Mesothelial cell of epicardium (in vitro differentiated cells): Measurements from ENCODE around the gene KHDRBS1. TPM values are rescaled to one million over a fixed set of nuclear protein-coding genes. Genes with fewer than 3 reads are reported as not detected.

Experiments used
- DNase-seq, 2 experiments: peaks; one replicate each; pipeline ENCODE4 v3.0.0; 2021; ENCODE audit warnings: low spot score in 2 of 2; ENCODE audit not compliant: unreplicated experiment in 2 of 2
- H3K27ac Mint-ChIP-seq: 2 replicates; pipeline ENCODE4 v1.8.0; 2021; ENCODE audit warnings: mixed read lengths
- H3K27me3 Mint-ChIP-seq: 2 replicates; pipeline ENCODE4 v1.8.0; 2021; ENCODE audit warnings: low read depth, mixed read lengths
- H3K36me3 Mint-ChIP-seq: 2 replicates; pipeline ENCODE4 v1.8.0; 2021; ENCODE audit warnings: mixed read lengths
- H3K4me1 Mint-ChIP-seq: 2 replicates; pipeline ENCODE4 v1.8.0; 2021; ENCODE audit warnings: mixed read lengths
- H3K4me3 Mint-ChIP-seq: 2 replicates; pipeline ENCODE4 v1.8.0; 2021; ENCODE audit warnings: mild to moderate bottlenecking, moderate library complexity, mixed read lengths
- H3K9me3 Mint-ChIP-seq: 2 replicates; pipeline ENCODE4 v1.8.0; 2021; ENCODE audit warnings: mixed read lengths
- CTCF ChIP-seq: fragments of 200-600 bp; sonication (generic); IDR thresholded peaks from one replicate; pipeline ENCODE4 v1.5.0; 2021; ENCODE audit warnings: antibody characterized with exemption; ENCODE audit not compliant: unreplicated experiment
- total RNA-seq: library from RNA; stranded (reverse); gene quantifications from 3 replicates; pipeline ENCODE4 v1.2.1, GENCODE V29; 2021

The KHDRBS1 gene
- total RNA-seq, 1 donor from 2014 or later = 246 TPM

- no peak overlapping the region for H3K27ac Mint-ChIP-seq
- no peak overlapping the region for H3K4me3 Mint-ChIP-seq
- TF ChIP-seq CTCF = no peak
- no peaks in the 10 kb centered on the region for H3K4me1 Mint-ChIP-seq
- H3K27me3 Mint-ChIP-seq = no peaks in the 10 kb centered on the region
- DNase-seq = no peak
- peaks cover 54% of the 10 kb centered on the region for H3K36me3 Mint-ChIP-seq
- no peaks in the 10 kb centered on the region for H3K9me3 Mint-ChIP-seq
Measured at GRCh38 chr1:32044234-32044633, 30.6 kb downstream of the KHDRBS1 start.

- Mint-ChIP-seq H3K27ac (peak overlapping the region; percentile 47), H3K36me3 (peaks cover 53% of the 10 kb centered on the region), H3K4me3 (no peak overlapping the region), H3K27me3 (no peaks in the 10 kb centered on the region), H3K4me1 (no peaks in the 10 kb centered on the region), H3K9me3 (no peaks in the 10 kb centered on the region)
- DNase-seq = no peak
- TF ChIP-seq CTCF = no peak
Measured at GRCh38 chr1:32045772-32046171, 32.1 kb downstream of the KHDRBS1 start.

GRCh38 chr1:32047701-32048100 is 34.0 kb downstream of the KHDRBS1 start:
- H3K9me3 Mint-ChIP-seq = no peaks in the 10 kb centered on the region
- no peaks in the 10 kb centered on the region for H3K4me1 Mint-ChIP-seq
- TF ChIP-seq CTCF = no peak
- peaks cover 55% of the 10 kb centered on the region for H3K36me3 Mint-ChIP-seq
- peak overlapping the region; percentile 61 for H3K27ac Mint-ChIP-seq
- no peak for DNase-seq
- no peaks in the 10 kb centered on the region for H3K27me3 Mint-ChIP-seq
- H3K4me3 Mint-ChIP-seq = no peak overlapping the region

GRCh38 chr1:32048440-32048839 is 34.8 kb downstream of the KHDRBS1 start:
- no peak for TF ChIP-seq CTCF
- no peak overlapping the region for H3K4me3 Mint-ChIP-seq
- no peaks in the 10 kb centered on the region for H3K27me3 Mint-ChIP-seq
- peaks cover 53% of the 10 kb centered on the region for H3K36me3 Mint-ChIP-seq
- H3K4me1 Mint-ChIP-seq = no peaks in the 10 kb centered on the region
- peak overlapping the region; percentile 61 for H3K27ac Mint-ChIP-seq
- no peak for DNase-seq
- no peaks in the 10 kb centered on the region for H3K9me3 Mint-ChIP-seq

GRCh38 chr1:32051706-32052105 is 38.0 kb downstream of the KHDRBS1 start:
- no peaks in the 10 kb centered on the region for H3K27me3 Mint-ChIP-seq
- peaks cover 49% of the 10 kb centered on the region for H3K36me3 Mint-ChIP-seq
- no peak for TF ChIP-seq CTCF
- H3K27ac Mint-ChIP-seq = peak overlapping the region; percentile 45
- H3K9me3 Mint-ChIP-seq = no peaks in the 10 kb centered on the region
- H3K4me3 Mint-ChIP-seq = no peak overlapping the region
- no peaks in the 10 kb centered on the region for H3K4me1 Mint-ChIP-seq
- no peak for DNase-seq

- no peak for DNase-seq
- H3K4me1 Mint-ChIP-seq = no peaks in the 10 kb centered on the region
- no peaks in the 10 kb centered on the region for H3K9me3 Mint-ChIP-seq
- no peak overlapping the region for H3K27ac Mint-ChIP-seq
- peaks cover 50% of the 10 kb centered on the region for H3K36me3 Mint-ChIP-seq
- no peak for TF ChIP-seq CTCF
- H3K27me3 Mint-ChIP-seq = no peaks in the 10 kb centered on the region
- no peak overlapping the region for H3K4me3 Mint-ChIP-seq
Measured at GRCh38 chr1:32052887-32053286, 39.2 kb downstream of the KHDRBS1 start.
